Keratinocyte (primary cell): Measurements from ENCODE around the gene TEX22. TPM values are rescaled to one million over a fixed set of nuclear protein-coding genes. Genes with fewer than 3 reads are reported as not detected.

Source experiments
- DNase-seq: peaks from one replicate; pipeline ENCODE4 v3.0.0-alpha.2; 2011; ENCODE audit warnings: low read depth, missing footprints, low spot score
- FAIRE-seq: peaks from 2 replicates; lab custom pipeline; 2011; peaks lifted over from hg19 to GRCh38; lab: Jason Lieb, UNC
- H2AFZ ChIP-seq: 2 replicates; pipeline ENCODE4 v1.6.0; 2012; ENCODE audit warnings: low read length, control low read depth, inconsistent platforms; ENCODE audit not compliant: control insufficient read depth
- H3K27ac ChIP-seq: 2 replicates; pipeline ENCODE4 v1.5.1; 2011; ENCODE audit warnings: low read length; ENCODE audit not compliant: control insufficient read depth, insufficient read depth
- H3K27me3 ChIP-seq: 3 replicates; pipeline ENCODE4 v1.6.0; 2011; ENCODE audit warnings: low read length; ENCODE audit not compliant: control insufficient read depth, insufficient read depth; ENCODE audit errors: extremely low read depth
- H3K36me3 ChIP-seq, 2 experiments: 2 replicates in 1 of 2; 3 replicates in 1 of 2; pipeline ENCODE4 v1.5.1; 2011; ENCODE audit warnings: low read length in 2 of 2, mild to moderate bottlenecking in 1 of 2; ENCODE audit not compliant: control insufficient read depth in 2 of 2, insufficient read depth in 2 of 2; ENCODE audit errors: extremely low read depth in 1 of 2
- H3K4me1 ChIP-seq: 3 replicates; pipeline ENCODE4 v1.5.1; 2011; ENCODE audit warnings: low read length; ENCODE audit not compliant: control insufficient read depth, insufficient read depth; ENCODE audit errors: extremely low read depth
- H3K4me2 ChIP-seq: 3 replicates; pipeline ENCODE4 v1.6.0; 2011; ENCODE audit warnings: low read depth, low read length; ENCODE audit not compliant: control insufficient read depth, insufficient read depth; ENCODE audit errors: extremely low read depth
- H3K4me3 ChIP-seq, 3 experiments: fragments of 200-600 bp in 1 of 3; sonication (generic) in 1 of 3; 2 replicates in 2 of 3; 3 replicates in 1 of 3; pipeline ENCODE4 v1.5.1; 2011 to 2016; ENCODE audit warnings: low read length in 3 of 3, mild to moderate bottlenecking in 3 of 3, control low read depth in 2 of 3, inconsistent platforms in 1 of 3, low read depth in 1 of 3, mixed read lengths in 1 of 3, mixed run types in 1 of 3, moderate library complexity in 1 of 3; ENCODE audit not compliant: control insufficient read depth in 2 of 3, insufficient read depth in 2 of 3; ENCODE audit errors: extremely low read depth in 1 of 3
- H3K79me2 ChIP-seq: 2 replicates; pipeline ENCODE4 v1.6.0; 2012; ENCODE audit warnings: low read length; ENCODE audit not compliant: control insufficient read depth, insufficient read depth
- H3K9ac ChIP-seq: 3 replicates; pipeline ENCODE4 v1.6.0; 2011; ENCODE audit warnings: low read length; ENCODE audit not compliant: control insufficient read depth, insufficient read depth; ENCODE audit errors: extremely low read depth
- H3K9me1 ChIP-seq: 3 replicates; pipeline ENCODE4 v1.6.0; 2011; ENCODE audit warnings: low read length; ENCODE audit not compliant: control insufficient read depth, insufficient read depth; ENCODE audit errors: extremely low read depth
- H3K9me3 ChIP-seq: 2 replicates; pipeline ENCODE4 v1.5.1; 2012; ENCODE audit warnings: low read depth, low read length; ENCODE audit not compliant: control insufficient read depth
- H4K20me1 ChIP-seq: 3 replicates; pipeline ENCODE4 v1.6.0; 2011; ENCODE audit warnings: low read length; ENCODE audit not compliant: control insufficient read depth, insufficient read depth; ENCODE audit errors: extremely low read depth
- EZH2 ChIP-seq: IDR thresholded peaks from one replicate; pipeline ENCODE4 v1.6.1; 2012; ENCODE audit warnings: inconsistent platforms, mild to moderate bottlenecking, low read length, moderate library complexity
- dilution Hi-C: fragments of 300-500 bp; cut with MboI; formaldehyde crosslinking; loops from one replicate; pipeline ENCODE4 v1.7.0; 2020; ENCODE audit warnings: low sequenced_read_pairs; ENCODE audit not compliant: extremely low pct_ligation_motif_present
- polyA plus RNA-seq, 5 experiments: library from polyadenylated mRNA; depleted of rRNA in 3 of 5; stranded (reverse) in 3 of 5; stranded (forward) in 1 of 5; unstranded in 1 of 5; fragments of >200 nt; gene quantifications; 1 replicate in 1 of 5; 2 replicates in 3 of 5; 3 replicates in 1 of 5; pipeline versions ENCODE4 v1.2.1 to v1.2.3, GENCODE V29; 2011 to 2012; ENCODE audit warnings: missing spikeins in 2 of 5, low read depth in 1 of 5, low replicate concordance in 1 of 5
- TF ChIP-seq, protein P1 (sequence below), 3 experiments: IDR thresholded peaks in 1 of 3; conservative IDR thresholded peaks in 1 of 3; optimal IDR thresholded peaks in 1 of 3; 2 replicates in 2 of 3; 3 replicates in 1 of 3; pipeline versions ENCODE3 to v1.5.1; 2011; ENCODE audit warnings: low read length in 3 of 3, mild to moderate bottlenecking in 3 of 3, moderate library complexity in 2 of 3, control low read depth in 1 of 3, inconsistent platforms in 1 of 3; ENCODE audit not compliant: insufficient read depth in 2 of 3; ENCODE audit errors: extremely low read depth in 1 of 3

Gene TEX22
- polyA plus RNA-seq, 1 donor (not counting 4 experiments of a cell fraction or from before 2014, with no cell fraction given), result 0.03 TPM

DNA sequence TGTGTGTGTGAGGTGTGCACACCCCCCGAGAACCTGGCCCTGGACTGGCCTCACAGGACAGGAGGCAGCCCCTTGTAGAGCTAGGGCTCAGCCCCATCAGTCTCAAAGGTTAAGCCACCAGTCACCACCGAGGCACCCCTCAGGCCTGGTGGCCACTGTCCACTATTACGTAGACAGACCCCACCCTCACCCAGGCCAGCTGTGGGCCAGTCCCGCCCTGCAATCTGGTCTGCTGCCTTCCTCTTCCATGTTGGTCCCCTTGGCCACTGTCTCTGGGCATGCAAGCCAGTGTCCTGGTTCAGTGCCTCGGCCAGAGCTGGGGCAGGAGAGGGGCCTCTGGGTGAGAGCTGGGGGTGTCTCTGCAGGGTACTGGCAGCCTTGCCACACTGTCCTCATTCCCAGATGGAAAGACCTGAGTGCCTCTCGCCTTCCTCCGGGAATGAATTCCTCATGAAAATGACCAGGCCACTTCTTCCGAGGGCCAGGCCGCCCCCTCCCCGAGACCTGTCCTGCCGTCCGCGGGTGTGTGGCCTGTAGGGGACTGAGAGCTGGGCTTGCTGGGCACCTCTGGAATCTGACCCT lies 897 bp upstream of the TEX22 start:
- no peaks in the 10 kb centered on the region for H3K27me3 ChIP-seq
- peak overlapping the region; percentile 8 for H2AFZ ChIP-seq
- H3K9me1 ChIP-seq, result no peaks in the 10 kb centered on the region
- TF ChIP-seq, protein P1, sequence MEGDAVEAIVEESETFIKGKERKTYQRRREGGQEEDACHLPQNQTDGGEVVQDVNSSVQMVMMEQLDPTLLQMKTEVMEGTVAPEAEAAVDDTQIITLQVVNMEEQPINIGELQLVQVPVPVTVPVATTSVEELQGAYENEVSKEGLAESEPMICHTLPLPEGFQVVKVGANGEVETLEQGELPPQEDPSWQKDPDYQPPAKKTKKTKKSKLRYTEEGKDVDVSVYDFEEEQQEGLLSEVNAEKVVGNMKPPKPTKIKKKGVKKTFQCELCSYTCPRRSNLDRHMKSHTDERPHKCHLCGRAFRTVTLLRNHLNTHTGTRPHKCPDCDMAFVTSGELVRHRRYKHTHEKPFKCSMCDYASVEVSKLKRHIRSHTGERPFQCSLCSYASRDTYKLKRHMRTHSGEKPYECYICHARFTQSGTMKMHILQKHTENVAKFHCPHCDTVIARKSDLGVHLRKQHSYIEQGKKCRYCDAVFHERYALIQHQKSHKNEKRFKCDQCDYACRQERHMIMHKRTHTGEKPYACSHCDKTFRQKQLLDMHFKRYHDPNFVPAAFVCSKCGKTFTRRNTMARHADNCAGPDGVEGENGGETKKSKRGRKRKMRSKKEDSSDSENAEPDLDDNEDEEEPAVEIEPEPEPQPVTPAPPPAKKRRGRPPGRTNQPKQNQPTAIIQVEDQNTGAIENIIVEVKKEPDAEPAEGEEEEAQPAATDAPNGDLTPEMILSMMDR (optimal IDR thresholded peaks at IDR 0.05 in 1 of 3, IDR thresholded peaks at IDR 0.05 in 1 of 3, conservative IDR thresholded peaks at IDR 0.05 in 1 of 3; ENCODE audit: extremely low read depth in 1 of 3, insufficient read depth in 2 of 3, low read length in 3 of 3), result no peak
- no peak for TF ChIP-seq EZH2
- dilution Hi-C loops, result no loop called here
- peaks cover 5% of the 10 kb centered on the region for H3K79me2 ChIP-seq
- H3K9me3 ChIP-seq, result no peaks in the 10 kb centered on the region
- no peaks in the 10 kb centered on the region for H3K4me1 ChIP-seq
- peak overlapping the region; percentile 86 for H3K4me2 ChIP-seq
- peaks cover 2 to 5% of the 10 kb centered on the region in 2 experiments for H3K36me3 ChIP-seq
- no peaks in the 10 kb centered on the region for H4K20me1 ChIP-seq
- peak overlapping the region; percentile 72 for H3K9ac ChIP-seq
- FAIRE-seq (no peak), DNase-seq (no peak)
- peak overlapping the region in 1 of 3 experiments; percentile 65 for H3K4me3 ChIP-seq
- no peak overlapping the region for H3K27ac ChIP-seq

DNA sequence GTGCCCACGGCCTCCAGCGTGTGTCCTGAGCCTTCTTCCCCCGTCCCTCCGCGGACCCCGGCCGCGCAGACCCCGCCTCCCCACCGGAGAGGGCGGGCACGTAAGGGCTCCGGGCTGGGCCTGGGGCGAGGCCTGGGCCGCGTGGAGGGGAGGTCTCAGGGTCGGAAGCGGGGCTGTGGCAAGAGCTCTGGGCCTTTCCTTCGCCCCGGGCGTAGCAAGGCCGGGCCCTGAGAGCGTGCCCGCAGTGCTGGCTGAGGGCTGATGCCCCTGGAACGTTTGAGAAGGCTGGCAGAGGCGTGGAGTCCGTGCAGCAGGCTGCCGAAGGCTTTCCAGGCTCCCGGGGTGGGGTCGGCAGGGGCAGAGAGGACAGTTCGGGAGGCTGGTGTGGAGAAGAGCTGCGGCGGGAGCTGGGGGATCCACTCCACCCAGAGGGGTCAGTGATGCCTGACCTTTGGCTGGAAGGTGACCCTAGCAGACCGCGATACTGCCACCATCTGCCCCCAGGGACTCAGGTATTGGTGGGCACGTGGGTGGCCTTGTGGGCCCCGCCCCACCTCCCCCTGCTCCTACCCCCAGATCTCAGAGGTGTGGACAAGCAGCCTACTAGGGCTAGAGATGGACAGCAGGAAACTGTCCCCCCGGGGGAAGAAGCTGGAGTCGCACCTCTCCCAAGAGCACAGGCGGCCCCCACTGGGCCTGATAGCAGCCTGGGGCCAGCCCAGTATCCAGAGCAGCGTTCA lies 558 bp downstream of the TEX22 start:
- FAIRE-seq (no peak), DNase-seq (no peak)
- H3K27ac ChIP-seq, result no peak overlapping the region
- peaks cover 5% of the 10 kb centered on the region for H3K79me2 ChIP-seq
- no peaks in the 10 kb centered on the region for H3K9me3 ChIP-seq
- peaks cover 2 to 5% of the 10 kb centered on the region in 2 experiments for H3K36me3 ChIP-seq
- H3K4me2 ChIP-seq, result peak overlapping the region; percentile 86
- no peaks in the 10 kb centered on the region for H3K9me1 ChIP-seq
- H3K9ac ChIP-seq, result peak overlapping the region; percentile 72
- no peaks in the 10 kb centered on the region for H3K27me3 ChIP-seq
- dilution Hi-C loops, result no loop called here
- H3K4me3 ChIP-seq, result peak overlapping the region; percentile 73 to 83 (median 75)
- no peaks in the 10 kb centered on the region for H3K4me1 ChIP-seq
- H2AFZ ChIP-seq, result peak overlapping the region; percentile 37
- no peaks in the 10 kb centered on the region for H4K20me1 ChIP-seq
- no peak for TF ChIP-seq EZH2
- TF ChIP-seq, protein P1 (optimal IDR thresholded peaks at IDR 0.05 in 1 of 3, IDR thresholded peaks at IDR 0.05 in 1 of 3, conservative IDR thresholded peaks at IDR 0.05 in 1 of 3; ENCODE audit: extremely low read depth in 1 of 3, insufficient read depth in 2 of 3, low read length in 3 of 3), result no peak
